COR-L47 (cell line): ENCODE measurements around the gene IFITM1.
"Not testable (repeated sequence)": the region's sequence is repeated elsewhere in the genome, so short reads cannot be mapped to it uniquely, and the experiment has no call there.

Experiments
- DNase-seq: peaks from one replicate; lab custom pipeline; 2025; lab: John Stamatoyannopoulos, UW

The IFITM1 gene

GRCh38 chr11:308740-309665 lies 4.8 kb upstream of the IFITM1 start:
- not testable (repeated sequence) for DNase-seq

- not testable (repeated sequence) for DNase-seq
These were observed 3.8 kb upstream of the IFITM1 start for GRCh38 chr11:309979-310572.

- DNase-seq = not testable (repeated sequence)
These were observed 2.7 kb upstream of the IFITM1 start for GRCh38 chr11:311013-311748.

- no peak for DNase-seq
These were observed 1.6 kb upstream of the IFITM1 start for GRCh38 chr11:312092-312816.

GRCh38 chr11:313304-313786 lies 495 bp upstream of the IFITM1 start:
- DNase-seq = no peak

GRCh38 chr11:314554-314875 lies 675 bp downstream of the IFITM1 start:
- not testable (repeated sequence) for DNase-seq

- no peak for DNase-seq
These were observed 1.2 kb downstream of the IFITM1 start for GRCh38 chr11:315051-315481.

- DNase-seq = no peak
These were observed 1.7 kb downstream of the IFITM1 start for GRCh38 chr11:315516-315994.

- DNase-seq = no peak
These were observed 2.3 kb downstream of the IFITM1 start for GRCh38 chr11:316031-316701.

- no peak for DNase-seq
These were observed 3.1 kb downstream of the IFITM1 start for GRCh38 chr11:316891-317301.

GRCh38 chr11:317668-318404 lies 4.0 kb downstream of the IFITM1 start:
- not testable (repeated sequence) for DNase-seq

- DNase-seq = not testable (repeated sequence)
These were observed 4.7 kb downstream of the IFITM1 start for GRCh38 chr11:318405-319120.

- not testable (repeated sequence) for DNase-seq
These were observed 5.5 kb downstream of the IFITM1 start for GRCh38 chr11:319121-319887.

GRCh38 chr11:319888-320273 lies 6.0 kb downstream of the IFITM1 start:
- DNase-seq = not testable (repeated sequence)

- no peak for DNase-seq
These were observed 10.3 kb downstream of the IFITM1 start for GRCh38 chr11:324156-324555.

- DNase-seq = not testable (repeated sequence)
These were observed 11.0 kb downstream of the IFITM1 start for GRCh38 chr11:324593-325517.

GRCh38 chr11:325796-326591 lies 12.2 kb downstream of the IFITM1 start:
- no peak for DNase-seq
